GM06990 (cell line): ENCODE measurements around the gene ASF1B.

Experiments
- DNase-seq: peaks from one replicate; pipeline ENCODE4 v3.0.0-alpha.2; 2011; ENCODE audit not compliant: insufficient read length; ENCODE audit errors: extremely low read depth
- H3K27me3 ChIP-seq: replicated peaks from 2 replicates; pipeline ENCODE4 v1.6.0; 2011; ENCODE audit warnings: low read length; ENCODE audit not compliant: control insufficient read depth, insufficient read depth
- H3K36me3 ChIP-seq: 2 replicates; pipeline ENCODE4 v1.5.1; 2011; ENCODE audit warnings: low read length; ENCODE audit not compliant: control insufficient read depth, insufficient read depth
- H3K4me3 ChIP-seq: replicated peaks from 2 replicates; pipeline ENCODE4 v1.5.1; 2011; ENCODE audit warnings: low read depth, mild to moderate bottlenecking, control low read depth, low read length
- TF ChIP-seq, protein P1 (sequence below): IDR thresholded peaks from 2 replicates; pipeline ENCODE4 v1.5.1; 2011; ENCODE audit warnings: low read length, control low read depth, mild to moderate bottlenecking, inconsistent platforms; ENCODE audit not compliant: insufficient read depth, poor library complexity, severe bottlenecking

The ASF1B gene

GRCh38 chr19:14162871-14163297, 26.5 kb upstream of the ASF1B start:
- TF ChIP-seq, protein P1, sequence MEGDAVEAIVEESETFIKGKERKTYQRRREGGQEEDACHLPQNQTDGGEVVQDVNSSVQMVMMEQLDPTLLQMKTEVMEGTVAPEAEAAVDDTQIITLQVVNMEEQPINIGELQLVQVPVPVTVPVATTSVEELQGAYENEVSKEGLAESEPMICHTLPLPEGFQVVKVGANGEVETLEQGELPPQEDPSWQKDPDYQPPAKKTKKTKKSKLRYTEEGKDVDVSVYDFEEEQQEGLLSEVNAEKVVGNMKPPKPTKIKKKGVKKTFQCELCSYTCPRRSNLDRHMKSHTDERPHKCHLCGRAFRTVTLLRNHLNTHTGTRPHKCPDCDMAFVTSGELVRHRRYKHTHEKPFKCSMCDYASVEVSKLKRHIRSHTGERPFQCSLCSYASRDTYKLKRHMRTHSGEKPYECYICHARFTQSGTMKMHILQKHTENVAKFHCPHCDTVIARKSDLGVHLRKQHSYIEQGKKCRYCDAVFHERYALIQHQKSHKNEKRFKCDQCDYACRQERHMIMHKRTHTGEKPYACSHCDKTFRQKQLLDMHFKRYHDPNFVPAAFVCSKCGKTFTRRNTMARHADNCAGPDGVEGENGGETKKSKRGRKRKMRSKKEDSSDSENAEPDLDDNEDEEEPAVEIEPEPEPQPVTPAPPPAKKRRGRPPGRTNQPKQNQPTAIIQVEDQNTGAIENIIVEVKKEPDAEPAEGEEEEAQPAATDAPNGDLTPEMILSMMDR = no peak
- Histone ChIP-seq H3K36me3 (no peaks in the 10 kb centered on the region), H3K27me3 (no peaks in the 10 kb centered on the region; the same call in 1 of the 2 replicates), H3K4me3 (no peak overlapping the region)
- DNase-seq = no peak

- TF ChIP-seq, protein P1 = no peak
- Histone ChIP-seq H3K36me3 (no peaks in the 10 kb centered on the region), H3K4me3 (no peak overlapping the region), H3K27me3 (no peaks in the 10 kb centered on the region; the same call in 1 of the 2 replicates)
- DNase-seq = no peak
These were observed 24.9 kb upstream of the ASF1B start for GRCh38 chr19:14161305-14161704.

DNA sequence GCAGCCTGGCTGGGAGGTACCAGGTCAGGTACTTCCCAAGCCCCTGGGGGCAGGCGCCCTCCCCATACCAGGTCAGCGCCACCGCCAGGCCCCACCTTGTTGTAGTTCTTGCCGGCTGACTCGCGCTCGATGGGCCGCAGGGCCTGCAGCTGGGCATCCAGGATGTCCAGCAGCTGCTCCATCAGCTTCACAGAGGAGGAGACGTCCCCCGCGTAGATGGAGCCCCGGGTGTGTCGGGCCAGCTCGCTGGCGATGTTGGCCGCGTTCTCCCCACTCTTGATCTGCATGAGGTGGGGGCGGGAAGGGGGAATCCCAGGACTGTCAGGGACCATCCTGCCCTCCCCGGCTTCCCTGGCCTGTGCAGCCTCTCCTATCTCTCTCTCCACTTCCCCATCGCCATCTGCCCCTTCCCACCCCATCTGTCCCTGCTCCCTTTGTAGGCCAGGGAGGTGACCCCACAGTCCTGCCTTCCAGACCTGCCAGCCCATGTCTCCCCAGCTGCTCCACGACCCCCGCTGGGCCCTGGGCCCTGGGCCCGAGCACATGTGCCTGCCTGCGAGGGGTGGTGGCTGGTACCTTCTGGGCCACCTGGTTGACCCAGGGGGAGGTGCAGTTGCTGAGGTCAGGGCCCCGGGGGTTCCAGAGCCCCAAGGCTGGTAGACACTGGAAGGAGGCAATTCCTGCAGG, 23.8 kb upstream of the ASF1B start:
- Histone ChIP-seq H3K36me3 (no peaks in the 10 kb centered on the region; the same call in 1 of the 2 replicates), H3K27me3 (no peaks in the 10 kb centered on the region), H3K4me3 (no peak overlapping the region)
- DNase-seq = no peak
- TF ChIP-seq, protein P1 = no peak

- no peaks in the 10 kb centered on the region for H3K27me3 ChIP-seq
- no peak for DNase-seq
- H3K36me3 ChIP-seq = no peaks in the 10 kb centered on the region; the same call in 1 of the 2 replicates
- H3K4me3 ChIP-seq = no peak overlapping the region
- TF ChIP-seq, protein P1 = no peak
These were observed 22.7 kb upstream of the ASF1B start for GRCh38 chr19:14159059-14159458.

DNA sequence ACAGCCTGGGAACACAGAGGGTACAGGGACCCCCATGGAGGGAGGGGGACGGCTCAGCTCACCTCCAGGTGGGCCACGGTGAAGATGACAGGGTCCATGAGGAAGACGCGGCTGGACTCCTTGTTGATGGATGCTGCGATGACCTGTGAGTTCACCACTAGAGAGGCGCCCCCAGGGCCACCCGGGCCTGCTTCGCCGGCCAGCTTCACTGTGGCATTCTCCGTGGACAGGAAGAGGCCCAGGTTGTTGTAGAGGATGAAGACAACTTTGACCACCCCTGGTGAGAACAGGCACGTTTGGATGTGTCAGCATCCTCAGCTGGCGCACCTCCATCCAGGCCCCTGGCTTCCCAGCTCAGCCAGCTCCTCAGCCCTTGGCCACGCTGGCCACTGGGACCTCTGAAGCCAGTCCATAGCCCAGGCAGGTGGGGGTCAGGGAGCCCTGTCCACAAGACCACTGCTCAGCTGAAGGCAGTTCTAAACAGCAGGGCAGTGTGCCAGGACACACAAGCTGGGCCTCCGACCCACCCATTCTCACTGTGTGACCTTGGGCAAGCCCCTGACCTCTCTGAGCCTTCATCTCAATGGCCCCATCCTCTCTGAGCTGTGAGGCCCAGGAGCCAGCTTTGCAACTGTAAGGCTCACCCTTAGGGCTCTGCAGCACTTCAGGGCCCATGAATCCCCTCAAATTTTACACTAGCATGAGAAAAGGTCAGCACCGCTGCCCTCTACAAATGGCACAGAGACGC, 22.1 kb upstream of the ASF1B start:
- H3K36me3 ChIP-seq = no peaks in the 10 kb centered on the region; the same call in 1 of the 2 replicates
- no peaks in the 10 kb centered on the region for H3K27me3 ChIP-seq
- DNase-seq = no peak
- no peak overlapping the region for H3K4me3 ChIP-seq
- TF ChIP-seq, protein P1 = no peak
